HG02610 (cell line): ENCODE data around the gene SRD5A1.

Experiments
- ATAC-seq: cut with Tn5 transposase; IDR thresholded peaks from one replicate; pipeline ENCODE4 v1.9.1; 2021; ENCODE audit warnings: mild to moderate bottlenecking, moderate library complexity; ENCODE audit not compliant: unreplicated experiment

SRD5A1 gene

GRCh38 chr5:6603643-6604042, 29.6 kb upstream of the SRD5A1 start:
- ATAC-seq: no peak

DNA sequence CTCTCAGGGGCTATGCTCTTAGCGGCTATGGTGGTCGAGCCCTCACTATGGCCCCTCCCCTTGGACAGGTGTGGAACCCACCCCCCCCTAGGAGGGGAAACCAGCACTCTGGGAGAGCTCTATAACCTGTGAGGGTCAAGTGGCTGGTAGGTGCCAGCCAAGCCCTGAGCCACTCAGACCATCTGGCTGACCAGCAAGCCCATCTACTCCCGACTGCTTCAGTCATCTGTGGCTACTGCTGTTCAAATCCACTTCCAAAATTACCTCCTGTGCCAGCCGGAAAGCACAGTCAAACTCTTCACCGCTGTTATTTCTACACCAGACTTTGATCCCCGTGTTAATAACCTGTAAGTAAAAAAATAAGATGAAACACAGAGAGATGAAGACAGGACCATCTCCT, 28.9 kb upstream of the SRD5A1 start:
- no peak for ATAC-seq

DNA sequence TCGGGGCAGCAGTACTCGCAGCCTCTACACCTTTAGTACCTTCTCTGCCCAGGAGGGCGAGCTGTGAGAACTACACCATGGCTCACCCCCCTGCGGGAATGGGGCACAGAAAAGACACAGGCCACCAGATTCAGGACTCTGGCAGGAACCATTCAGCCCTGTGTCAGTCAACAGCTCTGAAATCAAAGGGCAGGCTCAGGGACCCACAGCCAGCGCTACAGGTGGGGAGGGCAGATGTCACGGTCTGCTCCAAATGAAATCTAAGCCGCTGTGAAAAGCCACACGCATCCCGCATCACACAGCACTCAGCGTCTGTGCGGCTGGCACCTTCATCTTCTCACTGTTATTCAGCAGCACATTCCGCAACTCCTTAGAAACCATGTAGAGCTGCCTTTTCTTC, 28.3 kb upstream of the SRD5A1 start:
- ATAC-seq: no peak

- ATAC-seq: no peak
Measured at GRCh38 chr5:6606884-6607558, 26.2 kb upstream of the SRD5A1 start.

DNA sequence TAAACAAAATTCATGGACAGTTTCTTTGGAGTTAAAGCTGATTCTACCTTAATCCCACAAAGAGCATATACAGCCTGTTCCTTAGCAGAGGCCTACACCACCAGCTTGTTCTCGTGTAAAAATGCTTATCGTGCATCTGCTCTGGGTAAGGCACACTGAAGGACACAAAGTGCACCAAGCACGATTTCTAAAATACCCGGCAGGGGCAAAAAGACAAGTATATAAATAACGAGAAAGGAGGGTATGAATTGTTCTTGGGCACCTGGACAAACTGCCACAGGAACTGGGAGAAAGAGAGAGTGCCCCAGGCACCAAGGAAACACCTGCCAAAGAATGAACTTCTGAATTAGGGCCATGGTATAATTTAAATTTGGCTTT, 25.7 kb upstream of the SRD5A1 start:
- no peak for ATAC-seq

- no peak for ATAC-seq
Measured at GRCh38 chr5:6608016-6608415, 25.2 kb upstream of the SRD5A1 start.

DNA sequence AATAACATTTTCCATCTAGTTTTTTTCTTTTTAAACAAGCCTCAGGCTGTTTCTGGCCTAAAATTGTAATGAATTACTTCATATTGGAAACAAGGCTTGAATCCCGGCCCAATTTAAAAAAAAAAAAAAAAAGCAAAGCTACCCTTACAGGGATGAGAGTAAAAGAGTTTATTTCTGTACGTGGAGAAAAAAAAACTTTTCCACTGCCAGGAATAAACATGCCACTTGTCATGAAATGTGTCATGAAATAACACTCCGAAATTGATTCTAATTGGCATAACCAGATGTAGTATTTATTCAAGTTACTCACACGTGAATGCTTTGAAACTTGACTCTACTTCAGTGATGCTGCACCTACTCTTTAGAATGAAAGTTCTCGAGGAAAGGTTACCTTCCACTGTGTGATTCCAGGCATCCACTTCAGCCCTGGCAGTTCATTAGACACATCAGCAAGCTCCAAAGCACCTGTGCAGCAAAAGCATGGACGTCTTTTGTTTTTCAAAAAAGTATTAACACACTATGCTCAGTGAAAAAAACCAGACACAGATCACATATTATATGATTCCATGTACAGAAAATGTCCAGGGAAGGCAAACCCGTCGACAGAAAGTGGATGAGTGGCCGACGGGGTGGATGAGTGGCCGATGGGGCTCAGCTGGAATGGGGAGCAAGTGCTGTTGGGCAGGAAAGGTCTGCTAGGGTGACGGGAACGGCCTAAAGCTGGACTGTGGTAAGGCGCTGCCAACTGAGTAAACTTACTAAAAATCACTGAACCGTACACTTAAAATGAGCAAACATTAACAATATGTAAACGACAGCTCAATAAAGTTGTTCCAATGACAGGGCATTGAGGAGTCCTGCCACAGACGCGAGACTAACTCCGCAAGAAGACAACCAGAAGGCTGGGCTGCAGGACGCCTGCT, 21.6 kb upstream of the SRD5A1 start:
- no peak for ATAC-seq

DNA sequence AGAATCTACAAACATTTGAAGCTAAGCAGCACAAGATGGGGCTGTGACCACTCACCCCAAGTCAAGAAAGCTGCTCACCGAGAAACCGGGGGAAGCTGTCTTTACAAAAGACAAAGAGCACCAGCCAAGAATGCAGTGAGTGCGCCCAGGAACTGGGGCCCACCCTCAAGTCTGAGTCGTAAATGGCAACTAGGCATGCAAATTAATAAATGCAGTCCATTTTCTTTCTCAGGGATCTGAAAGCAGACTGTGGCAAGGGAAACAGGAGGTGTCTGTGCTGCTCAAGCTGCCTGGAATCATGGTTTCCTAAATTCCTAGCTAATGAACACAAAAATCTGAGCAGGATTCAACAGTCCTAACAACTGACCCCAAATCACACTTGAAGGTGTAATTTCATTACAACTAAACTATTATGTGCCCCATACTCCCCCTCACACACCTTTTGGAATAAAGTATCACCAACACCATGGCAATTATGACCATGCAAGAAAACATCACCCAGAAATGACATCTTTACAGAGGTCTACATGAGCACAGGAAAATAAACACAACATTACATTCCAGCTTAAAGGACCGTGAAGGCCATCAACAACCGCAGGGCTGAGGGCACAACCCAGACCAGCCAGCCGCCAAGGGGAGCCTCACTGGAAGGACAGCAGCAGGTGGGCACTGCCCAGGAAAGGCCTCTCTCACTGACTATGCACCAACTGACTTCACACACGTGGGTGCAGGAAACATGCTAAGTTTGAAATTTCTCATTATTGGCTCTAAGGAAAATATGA, 18.0 kb upstream of the SRD5A1 start:
- no peak for ATAC-seq

DNA sequence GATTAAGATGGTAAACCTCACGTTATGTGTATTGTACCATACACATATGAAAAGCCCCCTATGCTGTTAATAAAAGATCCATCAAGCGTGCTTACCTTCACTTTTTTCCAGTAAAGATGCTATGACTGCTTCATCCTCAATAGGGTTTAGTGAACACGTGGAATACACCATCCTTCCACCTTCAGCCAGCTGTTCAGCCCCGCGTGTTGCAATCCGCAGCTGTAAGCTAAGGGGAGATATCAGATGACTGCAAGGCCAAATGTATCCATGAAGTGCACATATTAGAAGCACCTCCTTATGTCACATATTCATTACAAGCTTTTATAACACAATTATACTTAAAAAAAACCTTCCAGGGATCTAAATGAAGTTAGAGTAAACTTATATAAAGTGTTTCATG, 16.6 kb upstream of the SRD5A1 start:
- ATAC-seq: no peak

GRCh38 chr5:6623228-6623627, 10.0 kb upstream of the SRD5A1 start:
- ATAC-seq: no peak

GRCh38 chr5:6623941-6624340, 9.3 kb upstream of the SRD5A1 start:
- ATAC-seq: no peak

GRCh38 chr5:6626508-6626907, 6.7 kb upstream of the SRD5A1 start:
- no peak for ATAC-seq

DNA sequence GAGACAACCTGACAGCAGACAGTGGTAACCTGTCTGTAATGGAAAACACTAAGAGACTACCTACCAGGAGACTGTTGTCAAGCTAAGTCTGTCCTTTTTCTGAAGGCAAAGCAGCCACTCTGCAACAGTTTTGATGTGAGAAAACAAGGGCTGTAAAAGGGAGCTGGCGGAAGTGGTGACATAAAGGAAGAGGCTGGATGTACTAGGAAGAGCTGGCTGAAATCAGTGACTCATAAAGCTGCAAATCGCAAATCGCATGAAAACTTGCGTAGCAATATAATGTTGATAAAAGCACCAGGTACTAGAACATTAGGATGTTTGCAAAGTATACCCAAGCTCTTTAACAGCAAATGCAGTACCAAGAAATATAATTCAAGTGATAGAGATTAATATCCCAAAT, 1.8 kb upstream of the SRD5A1 start:
- ATAC-seq: no peak

- peak; percentile 28 for ATAC-seq
Measured at GRCh38 chr5:6632324-6632887, 834 bp upstream of the SRD5A1 start.

DNA sequence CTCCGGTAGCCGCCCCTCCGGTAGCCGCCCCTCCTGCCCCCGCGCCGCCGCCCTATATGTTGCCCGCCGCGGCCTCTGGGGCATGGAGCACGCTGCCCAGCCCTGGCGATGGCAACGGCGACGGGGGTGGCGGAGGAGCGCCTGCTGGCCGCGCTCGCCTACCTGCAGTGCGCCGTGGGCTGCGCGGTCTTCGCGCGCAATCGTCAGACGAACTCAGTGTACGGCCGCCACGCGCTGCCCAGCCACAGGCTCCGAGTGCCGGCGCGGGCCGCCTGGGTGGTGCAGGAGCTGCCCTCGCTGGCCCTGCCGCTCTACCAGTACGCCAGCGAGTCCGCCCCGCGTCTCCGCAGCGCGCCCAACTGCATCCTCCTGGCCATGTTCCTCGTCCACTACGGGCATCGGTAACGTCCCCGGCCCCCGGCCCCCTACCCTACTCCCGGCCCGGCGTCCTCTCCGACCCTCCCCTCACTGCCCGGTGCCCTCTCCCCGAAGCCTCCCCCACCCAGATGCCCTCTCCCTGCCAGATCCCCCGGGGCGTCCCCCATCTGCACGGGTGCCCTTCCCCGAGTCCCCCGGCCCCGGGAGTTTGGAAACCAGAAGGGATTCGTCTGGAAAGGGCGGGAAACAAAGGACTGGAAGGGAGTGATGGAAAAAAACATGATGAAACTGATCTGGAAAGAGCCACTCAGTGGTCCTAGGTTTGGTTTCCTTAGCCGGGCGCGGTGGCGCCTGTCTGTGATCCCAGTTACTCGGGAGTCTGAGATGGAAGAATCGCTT, 417 bp downstream of the SRD5A1 start:
- ATAC-seq: peak; percentile 48

- ATAC-seq: no peak
Measured at GRCh38 chr5:6634306-6634705, 1.1 kb downstream of the SRD5A1 start.

DNA sequence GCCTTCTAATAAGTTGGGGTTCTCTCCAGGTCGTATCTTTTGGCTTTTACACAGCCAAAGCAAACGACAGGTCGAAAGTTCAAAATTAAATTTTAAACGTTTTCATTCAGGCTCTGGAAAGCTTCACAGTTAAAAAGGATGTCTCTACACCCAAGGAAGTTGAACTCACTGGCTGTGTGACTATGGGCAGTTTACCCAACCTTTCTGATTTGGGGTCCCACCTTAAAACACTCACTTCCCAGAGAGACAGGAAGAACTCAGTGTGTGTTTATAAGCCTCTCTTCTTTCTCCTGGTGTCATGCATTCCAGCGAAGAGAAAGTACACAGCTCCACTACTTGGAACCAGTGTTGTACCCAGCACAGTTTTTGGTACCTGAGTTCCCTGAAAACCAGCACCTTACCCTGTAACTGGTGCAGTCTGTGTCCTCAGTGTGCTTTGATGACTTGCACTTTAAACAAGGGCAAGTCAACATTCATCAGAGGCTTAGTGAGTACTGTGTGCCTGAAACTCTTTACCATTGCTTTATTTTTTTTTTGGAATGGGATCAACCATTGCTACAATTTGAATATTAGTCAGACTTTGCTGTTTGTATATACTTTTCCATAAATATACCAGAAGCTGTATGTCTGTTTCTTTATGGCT, 1.7 kb downstream of the SRD5A1 start:
- no peak for ATAC-seq

DNA sequence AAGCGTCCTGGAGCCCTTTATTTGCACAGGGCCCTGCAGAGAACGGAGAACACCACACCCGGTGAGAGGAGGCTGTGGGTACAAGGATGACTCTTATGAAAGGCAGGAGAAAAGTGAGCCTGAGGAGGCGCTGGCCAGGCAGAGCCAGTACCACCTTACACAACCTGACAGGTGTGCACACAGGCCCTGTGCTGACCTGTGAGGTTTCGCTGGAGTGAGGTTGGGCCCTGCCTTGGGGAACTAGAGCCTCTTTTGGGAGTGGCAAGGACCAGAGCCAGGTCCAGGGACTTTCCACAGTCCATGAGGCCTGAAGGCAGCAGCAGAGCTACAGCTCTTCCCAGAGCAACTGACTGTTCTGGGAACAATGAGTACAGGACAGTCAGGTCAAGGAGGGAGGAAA, 3.1 kb downstream of the SRD5A1 start:
- ATAC-seq: no peak

DNA sequence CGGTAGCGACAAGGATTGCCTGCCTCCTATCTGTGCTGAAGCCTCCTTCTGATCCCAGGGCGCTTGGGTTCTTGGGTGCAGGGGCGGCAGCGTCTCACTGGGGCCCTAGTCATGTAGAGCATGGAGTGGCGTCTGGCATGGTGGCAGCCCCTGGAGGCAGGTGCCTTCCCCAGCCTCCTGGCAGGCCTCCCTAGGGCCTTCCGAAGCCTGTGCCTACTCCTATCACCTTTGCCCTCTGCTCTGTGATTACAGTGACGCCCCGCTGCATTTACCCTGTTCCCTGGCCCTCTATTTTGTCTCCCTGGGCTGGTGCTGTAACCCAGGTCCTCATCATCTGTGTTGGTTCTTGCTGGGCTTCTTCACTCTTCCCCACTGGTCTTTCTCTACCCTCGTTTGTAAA, 3.8 kb downstream of the SRD5A1 start:
- ATAC-seq: no peak

DNA sequence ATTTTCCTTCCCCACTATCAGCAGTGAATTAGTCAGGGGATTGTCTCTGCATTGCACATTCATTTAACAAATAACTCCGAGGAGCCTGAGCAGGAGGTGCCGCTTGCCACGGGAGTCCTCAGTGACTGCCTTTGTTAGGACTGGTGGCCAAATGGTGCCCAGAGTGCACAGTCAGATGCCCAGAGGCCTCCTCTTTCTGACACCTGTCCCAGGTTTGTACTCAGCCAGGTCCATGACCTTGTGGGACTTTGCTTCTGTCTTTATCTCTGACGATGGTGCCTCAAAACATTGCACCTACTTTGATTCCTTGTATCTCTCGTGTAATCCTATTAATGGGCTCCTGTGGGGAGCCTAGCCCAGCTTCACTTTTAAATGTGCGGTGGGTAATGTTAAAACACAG, 4.3 kb downstream of the SRD5A1 start:
- ATAC-seq: no peak
